Effector memory CD4-positive, alpha-beta T cell (primary cell): Measurements from ENCODE around the gene LSAMP.

Experiments
- DNase-seq, 3 donors: peaks; one replicate each; pipeline ENCODE4 v3.0.0-alpha.2; 2020
- H3K27ac ChIP-seq: 2 replicates; pipeline ENCODE4 v1.7.0; 2013; ENCODE audit warnings: mild to moderate bottlenecking, low read length, moderate library complexity; ENCODE audit not compliant: insufficient read depth, poor library complexity, severe bottlenecking
- H3K27me3 ChIP-seq: replicated peaks from 2 replicates; pipeline ENCODE4 v1.7.0; 2013; ENCODE audit warnings: mild to moderate bottlenecking, low read length; ENCODE audit not compliant: insufficient read depth, control insufficient read depth, poor library complexity, severe bottlenecking
- H3K36me3 ChIP-seq: 2 replicates; pipeline ENCODE4 v1.7.0; 2013; ENCODE audit warnings: mild to moderate bottlenecking, low read length, moderate library complexity; ENCODE audit not compliant: control insufficient read depth, insufficient read depth
- H3K4me1 ChIP-seq: 2 replicates; pipeline ENCODE4 v1.7.0; 2013; ENCODE audit warnings: low read length, mild to moderate bottlenecking; ENCODE audit not compliant: control insufficient read depth, insufficient read depth, poor library complexity, severe bottlenecking
- H3K4me3 ChIP-seq: 2 replicates; pipeline ENCODE4 v1.7.0; 2013; ENCODE audit warnings: low read length, low read depth, mild to moderate bottlenecking; ENCODE audit not compliant: insufficient read depth, poor library complexity, severe bottlenecking
- H3K9me3 ChIP-seq: 2 replicates; pipeline ENCODE4 v1.7.0; 2013; ENCODE audit warnings: mild to moderate bottlenecking, low read length, moderate library complexity; ENCODE audit not compliant: control insufficient read depth

LSAMP gene

GRCh38 chr3:116306149-116306548 lies 139.1 kb downstream of the LSAMP start:
- Histone ChIP-seq H3K36me3 (no peaks in the 10 kb centered on the region), H3K4me3 (no peak overlapping the region), H3K9me3 (no peaks in the 10 kb centered on the region), H3K27ac (no peak overlapping the region), H3K4me1 (no peaks in the 10 kb centered on the region), H3K27me3 (no peaks in the 10 kb centered on the region)
- DNase-seq, result no peak

GRCh38 chr3:116302087-116302747 lies 143.1 kb downstream of the LSAMP start:
- H3K27me3 ChIP-seq, result no peaks in the 10 kb centered on the region
- H3K27ac ChIP-seq, result no peak overlapping the region
- H3K4me1 ChIP-seq, result no peaks in the 10 kb centered on the region
- no peak overlapping the region for H3K4me3 ChIP-seq
- no peaks in the 10 kb centered on the region for H3K9me3 ChIP-seq
- DNase-seq, result no peak
- H3K36me3 ChIP-seq, result no peaks in the 10 kb centered on the region

- Histone ChIP-seq H3K27ac (no peak overlapping the region), H3K4me3 (no peak overlapping the region), H3K9me3 (no peaks in the 10 kb centered on the region), H3K27me3 (no peaks in the 10 kb centered on the region), H3K4me1 (no peaks in the 10 kb centered on the region), H3K36me3 (no peaks in the 10 kb centered on the region)
- DNase-seq, result no peak
Observed at GRCh38 chr3:116301422-116301821, 143.9 kb downstream of the LSAMP start.

GRCh38 chr3:116300226-116300625 lies 145.1 kb downstream of the LSAMP start:
- Histone ChIP-seq H3K27me3 (no peaks in the 10 kb centered on the region), H3K9me3 (no peaks in the 10 kb centered on the region), H3K27ac (no peak overlapping the region), H3K36me3 (no peaks in the 10 kb centered on the region), H3K4me1 (no peaks in the 10 kb centered on the region), H3K4me3 (no peak overlapping the region)
- DNase-seq, result no peak

GRCh38 chr3:116299646-116300081 lies 145.6 kb downstream of the LSAMP start:
- Histone ChIP-seq H3K4me1 (no peaks in the 10 kb centered on the region), H3K27me3 (no peaks in the 10 kb centered on the region), H3K27ac (no peak overlapping the region), H3K4me3 (no peak overlapping the region), H3K36me3 (no peaks in the 10 kb centered on the region), H3K9me3 (no peaks in the 10 kb centered on the region)
- DNase-seq, result no peak

- DNase-seq, result no peak
- Histone ChIP-seq H3K4me3 (no peak overlapping the region), H3K27ac (no peak overlapping the region), H3K4me1 (no peaks in the 10 kb centered on the region), H3K36me3 (no peaks in the 10 kb centered on the region), H3K9me3 (no peaks in the 10 kb centered on the region), H3K27me3 (no peaks in the 10 kb centered on the region)
Observed at GRCh38 chr3:116298151-116298550, 147.1 kb downstream of the LSAMP start.

- Histone ChIP-seq H3K9me3 (no peaks in the 10 kb centered on the region), H3K27ac (no peak overlapping the region), H3K4me1 (no peaks in the 10 kb centered on the region), H3K36me3 (no peaks in the 10 kb centered on the region), H3K4me3 (no peak overlapping the region), H3K27me3 (no peaks in the 10 kb centered on the region)
- no peak for DNase-seq
Observed at GRCh38 chr3:116291141-116291540, 154.1 kb downstream of the LSAMP start.

- Histone ChIP-seq H3K36me3 (no peaks in the 10 kb centered on the region), H3K4me1 (no peaks in the 10 kb centered on the region), H3K27ac (no peak overlapping the region), H3K27me3 (no peaks in the 10 kb centered on the region), H3K4me3 (no peak overlapping the region), H3K9me3 (no peaks in the 10 kb centered on the region)
- no peak for DNase-seq
Observed at GRCh38 chr3:116288485-116288884, 156.8 kb downstream of the LSAMP start.

- no peak for DNase-seq
Observed at GRCh38 chr3:116285781-116286421, 159.4 kb downstream of the LSAMP start.

GRCh38 chr3:116281313-116282143 lies 163.8 kb downstream of the LSAMP start:
- DNase-seq, result no peak
- Histone ChIP-seq H3K36me3 (no peaks in the 10 kb centered on the region), H3K27me3 (no peaks in the 10 kb centered on the region)

More at GRCh38 chr3:116285781-116286421, 159.4 kb downstream of the LSAMP start:
- no peaks in the 10 kb centered on the region for H3K36me3 ChIP-seq
- no peak overlapping the region for H3K4me3 ChIP-seq
- H3K27me3 ChIP-seq, result no peaks in the 10 kb centered on the region
- no peak overlapping the region for H3K27ac ChIP-seq
- no peaks in the 10 kb centered on the region for H3K9me3 ChIP-seq
- H3K4me1 ChIP-seq, result no peaks in the 10 kb centered on the region

More at GRCh38 chr3:116281313-116282143, 163.8 kb downstream of the LSAMP start:
- Histone ChIP-seq H3K27ac (no peak overlapping the region), H3K4me1 (no peaks in the 10 kb centered on the region), H3K4me3 (no peak overlapping the region), H3K9me3 (no peaks in the 10 kb centered on the region)
